ENCODE measurements around the gene PROM1.
A peak's percentile ranks its signal among the peaks of the same experiment; 100 is the strongest.

Gene PROM1

DNA sequence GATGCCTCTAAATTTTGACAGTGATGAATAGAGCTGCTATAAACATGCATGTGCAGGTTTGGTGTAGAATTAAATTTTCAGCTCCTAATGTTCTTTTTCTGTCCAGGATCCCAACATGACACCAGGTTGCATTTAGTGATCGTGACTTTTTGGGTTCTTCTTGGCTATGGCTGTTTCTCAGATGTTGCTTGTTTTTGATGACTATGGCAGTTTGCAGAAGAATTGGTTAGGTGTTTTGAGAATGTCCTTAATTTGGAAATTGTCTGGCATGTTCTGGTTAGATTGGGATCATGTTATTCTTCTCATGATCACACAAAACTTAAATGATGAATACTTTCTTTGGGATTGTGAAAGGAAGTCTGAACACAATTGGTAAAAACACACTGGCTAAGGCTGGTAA, 141.5 kb downstream of the PROM1 start:
- DNase-seq (ENCODE audit: low read depth in 2 of 2) = no peak

DNA sequence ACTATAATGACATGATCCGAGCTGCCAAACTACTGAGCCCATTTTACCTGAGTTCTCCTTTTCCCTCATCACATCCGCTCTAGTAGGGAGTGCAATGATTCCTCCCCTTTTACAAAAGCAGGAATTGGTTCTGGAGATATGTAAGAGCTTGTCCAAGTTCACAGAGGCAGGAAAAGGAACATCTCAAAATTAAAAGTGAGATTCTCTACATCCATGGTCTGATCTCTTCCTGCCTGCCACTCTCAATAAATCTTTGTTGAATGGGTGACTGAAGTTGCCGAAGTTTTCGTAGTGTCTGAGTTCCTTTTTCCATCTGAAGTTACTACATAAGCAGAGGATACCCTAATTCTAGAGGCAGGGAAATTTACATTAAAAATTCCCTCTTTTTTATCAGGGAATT, 145.2 kb downstream of the PROM1 start, which contains the start of gene FGFBP1:
TSS of gene FGFBP1 (minus strand) at position 101 of the 400 bp plus-strand sequence. CDS start 2,108 bp downstream, outside the sequence.
- DNase-seq (ENCODE audit: low read depth in 2 of 2) = no peak

DNA sequence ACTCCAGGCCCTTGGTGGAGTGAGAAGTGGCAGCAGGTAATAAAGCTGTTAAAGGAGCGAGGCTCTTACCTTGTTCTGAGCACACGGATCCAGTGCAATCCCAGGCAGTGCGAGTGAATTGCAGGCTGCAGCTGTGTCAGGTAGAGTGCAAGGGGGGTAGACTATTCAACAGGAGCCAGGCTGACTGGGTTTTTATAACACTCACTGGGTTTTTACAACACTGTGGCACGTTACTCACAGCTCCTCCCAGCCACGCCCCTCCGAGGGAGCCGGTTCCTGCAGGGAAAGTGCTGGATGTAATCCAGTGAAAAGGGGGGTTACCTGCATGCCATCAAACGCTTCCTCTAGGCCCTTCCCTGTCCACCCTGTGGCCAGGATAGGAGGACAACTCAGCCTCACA, 145.6 kb downstream of the PROM1 start:
- no peak for DNase-seq (ENCODE audit: low read depth in 2 of 2)

- DNase-seq (ENCODE audit: low read depth in 2 of 2) = no peak
These were observed 147.3 kb downstream of the PROM1 start for GRCh38 chr4:15936495-15936894.

DNA sequence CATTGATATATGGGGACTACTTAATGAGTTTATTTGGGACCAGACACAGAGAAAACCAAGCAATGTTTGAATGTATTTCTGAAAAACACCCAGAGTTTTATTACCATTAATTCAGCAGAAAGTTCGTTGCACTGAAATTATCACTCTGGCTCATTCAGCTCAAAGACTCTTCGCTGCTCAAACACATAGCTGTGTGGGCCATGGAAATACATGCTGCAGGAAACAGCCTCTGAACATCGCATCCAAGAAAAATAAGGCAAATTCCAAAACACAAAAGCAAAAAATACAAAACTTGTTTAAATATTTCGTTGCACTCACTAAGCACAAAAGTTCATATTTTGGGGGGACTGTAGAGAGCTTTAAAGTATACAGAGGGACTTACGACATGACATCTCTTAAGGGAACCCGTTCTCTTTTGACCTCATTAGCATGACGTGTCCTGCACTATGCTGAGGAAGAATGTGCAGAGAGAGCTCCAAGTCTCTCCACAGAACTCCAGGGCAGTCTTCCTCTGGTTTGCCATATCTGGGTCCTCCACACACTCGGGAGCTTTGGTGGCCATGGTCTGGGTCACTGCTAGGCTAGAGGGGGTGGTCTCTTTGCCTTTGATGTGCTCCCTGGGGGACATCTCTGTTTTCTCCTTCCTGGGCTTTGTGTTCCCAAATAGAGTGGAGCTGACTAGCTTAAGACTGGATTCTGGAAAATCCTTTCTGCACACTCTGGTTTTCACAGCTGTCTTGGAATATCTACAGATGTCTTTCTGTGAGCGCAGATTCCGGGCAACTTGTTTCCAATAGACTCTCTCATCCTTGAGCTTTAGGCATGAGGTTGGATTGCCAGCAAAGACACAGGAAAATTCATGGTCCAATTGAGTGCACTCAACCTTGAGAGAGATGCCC, 148.1 kb downstream of the PROM1 start:
- no peak for DNase-seq (ENCODE audit: low read depth in 2 of 2)

DNA sequence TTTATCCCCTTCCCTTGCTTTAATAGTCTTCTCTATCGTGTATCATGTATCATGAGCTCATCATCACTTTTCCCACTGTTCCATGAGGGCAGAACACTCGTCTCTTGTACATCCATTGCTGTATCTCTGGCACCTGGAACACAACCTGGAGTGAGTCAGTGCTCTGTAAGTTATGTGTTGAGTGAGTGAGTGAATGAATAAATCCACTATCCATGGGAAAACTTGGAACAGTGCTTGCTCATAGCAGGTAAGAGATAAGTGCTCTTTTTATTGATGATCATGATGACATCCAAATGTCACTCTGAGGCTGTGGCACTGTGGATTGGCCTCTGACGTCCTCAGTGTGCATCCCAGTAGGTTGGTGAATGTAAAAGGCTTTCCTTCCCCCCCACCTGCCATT, 149.6 kb downstream of the PROM1 start:
- no peak for DNase-seq (ENCODE audit: low read depth in 2 of 2)

- DNase-seq (ENCODE audit: low read depth in 2 of 2) = no peak
These were observed 152.2 kb downstream of the PROM1 start for GRCh38 chr4:15931451-15932210.

DNA sequence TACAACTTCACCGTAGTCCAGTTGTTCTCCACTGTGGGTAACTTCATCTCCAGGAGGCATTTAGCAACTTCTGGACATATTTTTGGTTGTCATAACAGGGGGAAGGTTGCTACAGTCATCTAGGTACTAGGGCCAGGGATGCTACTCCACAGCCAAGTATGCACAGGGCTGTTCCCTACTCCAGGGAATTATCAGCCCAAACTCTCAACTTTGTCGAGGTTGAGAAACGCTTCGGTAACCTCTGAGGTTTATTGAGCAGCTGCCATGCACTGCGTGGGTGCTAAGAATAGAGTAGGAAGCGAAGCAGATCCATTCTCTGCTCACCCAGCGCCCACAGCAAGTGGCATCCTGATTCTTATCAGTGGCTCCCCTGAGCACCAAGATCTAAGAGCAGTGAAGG, 153.5 kb downstream of the PROM1 start:
- no peak for DNase-seq (ENCODE audit: low read depth in 2 of 2)

GRCh38 chr4:15929540-15929939, 154.3 kb downstream of the PROM1 start:
- DNase-seq (ENCODE audit: low read depth in 2 of 2) = no peak

- DNase-seq (ENCODE audit: low read depth in 2 of 2) = no peak
These were observed 154.9 kb downstream of the PROM1 start for GRCh38 chr4:15928883-15929282.

DNA sequence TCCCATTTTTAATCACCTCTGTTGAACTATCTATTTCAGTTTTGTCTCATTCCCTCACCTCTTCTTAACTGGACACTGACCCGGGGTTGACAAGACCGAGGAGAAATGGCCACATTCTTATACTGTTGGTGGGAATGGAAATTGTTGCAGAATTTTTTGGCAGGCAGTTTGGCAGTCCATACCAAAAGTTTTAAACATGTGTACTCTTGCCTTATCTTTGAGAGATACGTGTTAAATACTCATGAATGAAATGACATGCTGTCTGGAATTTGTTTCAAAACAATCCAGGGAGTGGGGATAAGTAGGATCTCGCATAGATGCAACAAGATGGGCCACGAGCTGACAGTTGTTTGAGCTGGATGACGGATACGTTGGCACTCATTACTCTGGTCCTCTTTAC, 157.3 kb downstream of the PROM1 start:
- peak in 1 of 2 experiments; percentile 3 for DNase-seq (ENCODE audit: low read depth in 2 of 2)

- no peak for DNase-seq (ENCODE audit: low read depth in 2 of 2)
These were observed 158.0 kb downstream of the PROM1 start for GRCh38 chr4:15925830-15926229.

DNA sequence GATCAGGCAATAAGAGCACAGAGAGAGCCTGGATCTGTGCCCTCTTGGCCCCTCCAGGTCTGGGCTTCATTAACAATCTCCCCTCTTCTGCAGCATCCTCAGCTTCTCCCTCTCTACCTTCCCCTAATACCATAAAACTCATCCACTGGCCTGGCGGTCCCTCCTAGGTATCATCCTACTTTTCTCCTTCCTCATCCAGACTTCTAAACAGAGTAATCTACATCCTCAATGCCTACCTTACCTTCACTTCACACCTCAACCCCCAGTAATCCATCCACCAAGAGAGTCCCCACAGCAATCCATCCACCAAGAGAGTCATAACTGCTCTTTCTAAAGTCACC, 162.3 kb downstream of the PROM1 start:
- no peak for DNase-seq (ENCODE audit: low read depth in 2 of 2)

- DNase-seq (ENCODE audit: low read depth in 2 of 2) = peak; percentile 95 to 96
These were observed 162.9 kb downstream of the PROM1 start for GRCh38 chr4:15920723-15921591.

GRCh38 chr4:15918484-15919129, 165.2 kb downstream of the PROM1 start:
- DNase-seq (ENCODE audit: low read depth in 2 of 2) = no peak

Measured in fibroblast of skin of left biceps (primary cell).